Measurements from ENCODE around the gene ZGPAT.

The ZGPAT gene

GRCh38 chr20:63744158-63744557 is 36.3 kb downstream of the ZGPAT start:
- no peak for TF ChIP-seq CTCF (conservative IDR thresholded peaks at IDR 0.05)
- H3K27ac ChIP-seq, result no peak overlapping the region

GRCh38 chr20:63744574-63745423 is 37.0 kb downstream of the ZGPAT start:
- no peak overlapping the region for H3K27ac ChIP-seq

GRCh38 chr20:63745424-63745805 is 37.6 kb downstream of the ZGPAT start:
- H3K27ac ChIP-seq, result no peak overlapping the region
- no peak for TF ChIP-seq CTCF (conservative IDR thresholded peaks at IDR 0.05)

More at GRCh38 chr20:63744574-63745423, 37.0 kb downstream of the ZGPAT start:
- no peak for TF ChIP-seq CTCF (conservative IDR thresholded peaks at IDR 0.05)

- no peak overlapping the region for H3K27ac ChIP-seq
- no peak for TF ChIP-seq CTCF (conservative IDR thresholded peaks at IDR 0.05)
These were observed 38.3 kb downstream of the ZGPAT start for GRCh38 chr20:63745961-63746731.

GRCh38 chr20:63746751-63747315 is 39.0 kb downstream of the ZGPAT start:
- TF ChIP-seq CTCF (conservative IDR thresholded peaks at IDR 0.05), result no peak
- H3K27ac ChIP-seq, result no peak overlapping the region

GRCh38 chr20:63747622-63748069 is 39.8 kb downstream of the ZGPAT start:
- H3K27ac ChIP-seq, result no peak overlapping the region
- TF ChIP-seq CTCF (conservative IDR thresholded peaks at IDR 0.05), result no peak
